GM18861 (cell line): ENCODE data around the gene ST6GALNAC5.

Experiments
- ATAC-seq: cut with Tn5 transposase; IDR thresholded peaks from one replicate; pipeline ENCODE4 v1.9.1; 2021; ENCODE audit not compliant: unreplicated experiment

ST6GALNAC5 gene

DNA sequence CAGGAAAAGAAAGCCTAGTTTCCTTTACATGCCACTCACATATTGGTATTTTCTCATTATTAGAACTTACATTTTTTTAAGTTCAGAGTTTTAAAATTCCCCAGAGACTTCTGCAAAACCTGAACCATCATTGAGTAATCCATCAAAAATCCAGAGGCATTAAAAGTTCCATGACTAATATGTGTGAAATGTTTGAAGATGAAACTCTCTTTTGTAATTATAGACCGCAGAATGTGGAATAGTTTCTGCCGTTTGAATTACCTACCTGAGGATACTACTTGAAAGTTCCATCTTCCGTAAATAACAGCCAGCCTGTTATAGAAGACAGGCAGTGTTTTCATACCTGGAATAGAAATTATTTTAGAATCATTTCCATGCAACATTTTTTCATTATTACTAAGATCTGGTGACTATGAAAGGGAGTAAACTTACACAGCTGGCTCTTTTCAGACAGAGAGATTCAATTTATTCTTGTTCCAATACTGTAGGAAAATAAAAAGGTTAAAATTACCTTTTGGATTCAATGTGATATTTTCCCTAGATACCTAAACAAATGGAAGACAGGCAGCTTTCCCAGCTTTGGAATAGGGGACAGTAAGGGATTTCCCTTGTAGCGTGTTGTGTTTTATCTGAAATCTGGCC, 131.4 kb downstream of the ST6GALNAC5 start:
- no peak for ATAC-seq

DNA sequence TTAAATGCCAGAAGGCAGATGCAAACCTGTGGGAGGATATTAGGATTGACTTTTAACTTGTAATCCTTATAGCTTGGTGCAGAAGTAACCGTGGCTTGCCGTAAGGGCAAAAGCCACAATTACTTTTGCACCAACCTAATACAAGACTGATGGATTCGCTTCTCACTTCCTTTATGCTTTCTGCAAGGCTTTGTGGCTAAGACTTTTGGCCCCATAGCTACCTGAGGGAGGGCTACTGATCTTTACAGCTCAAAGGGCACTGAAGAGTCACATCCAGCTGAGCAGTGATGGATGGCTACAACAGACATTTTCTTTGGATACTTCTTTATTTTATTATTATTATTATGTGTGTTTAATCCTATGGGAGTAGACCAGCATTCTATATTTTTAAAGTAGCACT, 140.4 kb downstream of the ST6GALNAC5 start:
- ATAC-seq = no peak

DNA sequence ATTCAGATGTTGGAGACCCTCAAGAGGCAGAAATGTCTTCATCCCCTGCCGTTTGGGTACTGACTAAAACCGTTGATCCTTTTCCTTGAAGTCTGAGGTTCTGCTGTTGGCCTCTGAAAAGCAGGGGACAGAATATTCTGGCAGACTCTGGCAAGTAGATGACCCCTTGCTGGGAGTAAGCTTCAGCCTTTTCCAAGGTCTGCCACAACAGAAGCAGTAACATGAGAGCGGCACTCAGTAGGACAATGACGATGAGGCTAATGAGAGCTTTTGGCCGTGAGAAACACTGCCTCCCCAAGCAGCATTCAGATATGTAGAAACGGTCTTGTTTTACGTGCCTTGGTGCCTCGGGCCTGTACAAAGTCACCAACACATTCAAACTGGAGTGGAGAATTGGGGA, 143.7 kb downstream of the ST6GALNAC5 start:
- ATAC-seq = no peak

DNA sequence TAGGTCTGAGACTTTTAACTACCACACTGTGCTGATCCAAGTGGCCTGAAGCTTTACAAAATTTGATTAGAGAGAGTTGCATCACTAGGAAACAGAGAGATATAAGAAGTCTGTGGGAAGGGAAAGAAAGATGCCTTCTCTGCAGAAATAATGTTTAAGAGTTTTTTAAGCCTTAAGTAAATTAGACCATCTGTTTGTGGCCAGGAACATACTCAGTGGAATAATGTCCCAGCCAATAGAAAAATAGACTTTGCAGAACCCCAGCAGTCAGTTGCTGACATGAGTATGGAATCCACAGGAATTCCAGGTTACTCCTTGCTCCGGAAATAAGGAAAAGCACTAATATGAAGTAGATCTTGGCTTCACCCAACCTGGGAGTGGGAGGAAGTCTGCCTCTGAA, 144.8 kb downstream of the ST6GALNAC5 start:
- no peak for ATAC-seq

DNA sequence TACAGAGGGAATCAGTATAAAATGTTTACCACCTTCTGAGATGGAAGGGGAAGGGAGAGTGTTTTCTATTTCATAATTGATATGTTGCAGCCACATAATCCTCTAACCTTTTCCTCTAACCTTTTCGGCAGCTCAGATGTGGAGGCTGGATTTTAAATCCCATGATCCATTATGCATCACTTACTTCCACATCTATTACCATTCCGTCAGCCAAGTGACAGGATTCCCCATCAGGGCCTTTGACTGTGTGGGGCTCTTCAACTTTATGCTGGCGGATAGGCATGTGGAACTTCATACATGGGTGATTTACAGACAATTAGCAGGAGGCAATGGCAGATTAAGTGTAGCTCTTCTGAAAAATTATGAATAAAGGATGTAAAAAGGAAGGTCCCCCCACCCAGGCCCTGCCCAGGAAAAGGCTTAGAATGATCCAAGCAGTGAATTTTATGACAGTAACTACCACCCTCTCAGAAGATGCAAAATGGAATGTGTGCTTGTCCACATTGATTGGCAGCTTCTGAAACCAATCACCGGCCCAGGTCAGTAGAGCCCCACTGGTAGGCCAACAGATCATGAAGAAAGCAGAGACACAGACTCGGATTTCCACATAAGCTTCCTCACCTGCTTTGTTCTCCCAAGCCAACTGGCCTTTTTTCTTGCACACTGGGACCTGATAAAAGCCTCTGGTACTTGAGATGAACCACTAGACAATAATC, 147.0 kb downstream of the ST6GALNAC5 start:
- ATAC-seq = no peak

DNA sequence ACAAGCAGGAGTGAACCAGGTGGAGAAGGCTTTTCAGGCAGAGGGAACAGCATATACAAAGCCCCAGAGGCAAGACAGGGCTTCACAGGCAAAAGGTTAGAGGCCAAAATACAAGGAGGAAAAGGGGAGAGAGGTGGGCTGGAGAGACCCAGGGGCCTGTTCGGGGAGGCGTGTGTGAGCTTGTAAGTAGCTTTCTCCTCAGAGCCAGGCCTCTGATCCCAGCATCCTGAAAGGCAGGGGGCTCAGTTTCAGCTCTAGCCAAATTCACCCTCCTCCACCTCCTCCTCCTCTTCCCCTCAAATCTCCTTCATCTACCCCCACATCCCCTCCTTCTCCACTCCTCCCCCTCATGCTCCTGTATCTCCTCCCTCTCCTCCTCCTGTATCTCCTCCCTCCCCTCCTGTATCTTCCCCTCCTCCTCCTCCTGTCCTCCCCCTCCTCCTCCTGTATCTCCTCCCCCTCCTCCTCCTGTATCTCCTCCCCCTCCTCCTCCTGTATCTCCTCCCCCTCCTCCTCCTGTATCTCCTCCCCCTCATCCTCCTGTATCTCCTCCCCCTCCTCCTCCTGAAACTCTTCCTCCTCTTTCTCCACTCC, 148.6 kb downstream of the ST6GALNAC5 start:
- no peak for ATAC-seq

DNA sequence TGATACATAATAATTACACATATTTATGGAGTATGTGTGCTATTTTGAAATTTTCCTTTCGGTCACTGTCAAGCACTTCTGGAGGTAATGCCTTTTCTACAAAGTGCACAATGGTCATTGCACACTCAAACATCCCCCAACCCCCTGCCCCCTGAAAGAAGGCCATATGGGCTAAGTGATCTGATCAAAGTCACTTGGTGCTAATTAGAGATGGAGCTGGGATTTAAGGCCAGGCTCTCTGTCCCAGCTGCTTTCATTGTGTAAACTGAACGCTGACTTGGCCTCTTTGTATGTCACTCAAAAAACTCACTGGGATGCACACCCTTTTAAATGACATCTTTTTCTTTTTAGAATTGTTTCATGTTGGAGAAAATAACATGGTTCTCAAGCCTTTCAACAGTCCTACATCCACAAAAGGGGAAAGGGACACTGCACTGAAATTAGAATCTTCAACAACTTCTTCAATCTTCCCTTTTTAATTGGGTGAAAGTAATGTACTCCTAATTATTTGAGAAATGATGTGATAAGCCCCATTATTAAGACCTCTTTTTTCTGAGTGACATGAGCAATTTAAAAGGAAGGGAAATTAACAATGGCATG, 149.2 kb downstream of the ST6GALNAC5 start:
- ATAC-seq = no peak

DNA sequence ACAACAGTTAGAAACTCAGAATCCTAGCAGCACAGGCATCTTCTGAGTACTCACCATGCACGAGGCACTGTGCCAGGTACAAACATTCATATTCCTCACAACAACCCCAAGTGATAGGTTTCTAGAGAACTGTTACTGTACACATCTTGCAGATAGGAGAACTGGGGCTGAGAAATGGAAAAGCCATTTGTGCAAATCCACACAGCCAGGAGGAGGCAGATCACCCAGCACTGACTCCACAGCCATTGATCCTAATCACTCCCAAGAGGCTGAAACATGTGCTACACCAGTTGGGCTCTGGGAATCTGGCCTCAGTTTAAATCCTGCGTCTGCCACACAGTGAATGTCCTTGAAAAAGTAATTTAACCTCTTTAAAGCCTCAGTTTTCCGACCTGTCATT, 151.0 kb downstream of the ST6GALNAC5 start:
- ATAC-seq = no peak

DNA sequence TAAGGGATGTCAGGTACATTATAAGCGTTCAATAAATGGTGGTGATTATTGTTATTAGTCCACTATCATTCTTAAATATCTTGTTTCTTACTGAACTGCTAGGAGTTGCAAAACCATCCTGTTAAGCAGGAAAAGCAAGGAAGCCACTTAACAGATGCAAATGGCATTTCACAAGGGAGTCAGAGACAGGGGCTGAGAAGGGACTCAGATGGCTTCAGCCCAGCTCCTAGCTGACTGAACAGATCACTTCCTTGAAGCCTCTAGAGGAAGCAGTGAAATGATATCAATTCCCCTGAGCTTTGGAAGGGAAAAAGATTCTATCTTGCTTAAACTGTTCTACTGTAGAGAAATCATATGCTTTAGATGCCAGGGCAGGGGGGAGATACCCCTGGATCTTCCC, 151.5 kb downstream of the ST6GALNAC5 start:
- ATAC-seq = no peak

DNA sequence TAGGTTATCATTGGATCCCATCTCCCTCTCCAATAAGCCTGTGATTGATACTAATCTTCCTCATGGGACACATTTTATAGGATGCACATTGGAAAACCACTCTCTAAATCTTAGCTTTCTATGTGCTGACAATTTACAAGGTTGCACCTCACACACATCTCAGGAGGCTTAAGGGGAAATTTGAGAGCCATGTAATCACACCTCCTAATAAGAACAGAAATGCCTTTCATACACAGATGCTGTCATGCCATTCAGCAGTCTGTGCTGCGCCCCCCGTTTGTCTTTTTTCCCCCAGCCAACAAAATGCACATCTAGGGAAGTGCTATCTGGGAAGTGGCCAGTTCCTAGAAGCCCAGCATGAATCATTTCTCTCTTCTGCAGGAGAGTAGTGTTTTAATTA, 154.5 kb downstream of the ST6GALNAC5 start:
- no peak for ATAC-seq

DNA sequence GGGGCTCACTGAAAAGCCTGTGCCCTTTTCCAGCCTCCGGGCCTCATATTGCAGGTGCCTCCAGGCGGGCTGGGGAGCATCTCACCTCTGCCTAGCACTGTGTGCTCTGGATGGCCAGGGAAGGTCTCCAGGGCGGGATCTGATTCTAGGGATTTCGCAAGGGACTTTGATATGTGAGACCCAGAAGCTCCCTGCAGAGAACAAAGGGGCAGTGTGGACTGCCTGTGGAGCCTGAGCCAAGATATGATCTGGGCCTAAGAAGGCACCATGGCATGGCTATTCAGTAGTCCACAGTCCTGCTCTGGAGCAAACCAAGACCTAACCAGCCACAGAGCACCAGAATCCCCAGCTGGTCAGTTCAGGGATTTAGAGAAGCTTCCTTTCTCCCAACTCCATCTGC, 157.2 kb downstream of the ST6GALNAC5 start:
- ATAC-seq = no peak

DNA sequence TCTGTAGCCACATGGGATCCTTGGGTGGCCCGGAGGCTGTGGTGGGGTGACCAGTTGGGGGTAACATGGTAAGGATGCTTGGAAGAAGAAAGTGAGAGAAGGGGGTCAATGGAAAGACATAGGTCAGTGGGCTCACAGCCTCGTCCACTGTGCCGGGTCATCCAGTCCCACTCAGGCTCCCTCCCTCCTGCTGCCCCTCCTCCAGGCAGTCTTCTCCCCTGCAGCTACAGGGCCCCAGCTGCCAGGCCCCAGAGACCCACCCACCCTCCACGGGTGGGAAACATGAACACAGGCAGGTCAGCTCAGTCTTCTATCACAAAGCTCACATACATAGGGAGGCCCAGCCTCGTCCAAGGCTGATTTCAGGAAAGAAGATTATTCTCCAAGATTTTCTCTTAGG, 158.3 kb downstream of the ST6GALNAC5 start:
- ATAC-seq = no peak

DNA sequence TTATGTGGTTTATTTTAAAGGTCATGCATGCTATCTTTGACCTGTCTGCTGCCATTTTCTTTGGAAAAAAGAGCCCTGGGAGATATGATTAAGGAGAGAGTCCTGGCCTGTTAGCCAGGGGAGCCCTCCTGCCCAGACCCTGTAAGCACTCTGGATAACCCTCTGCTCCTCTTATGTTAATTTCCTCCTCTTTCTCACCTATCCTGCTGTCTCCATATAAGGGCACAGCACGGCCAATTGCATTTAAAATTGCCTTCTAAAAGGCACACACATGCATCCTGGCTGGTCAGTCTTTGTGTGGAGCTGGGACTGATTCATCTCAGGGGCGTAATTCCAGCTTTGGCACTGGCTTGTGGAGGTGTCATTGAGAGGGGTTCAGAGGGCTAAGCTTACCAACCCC, 158.9 kb downstream of the ST6GALNAC5 start:
- no peak for ATAC-seq

DNA sequence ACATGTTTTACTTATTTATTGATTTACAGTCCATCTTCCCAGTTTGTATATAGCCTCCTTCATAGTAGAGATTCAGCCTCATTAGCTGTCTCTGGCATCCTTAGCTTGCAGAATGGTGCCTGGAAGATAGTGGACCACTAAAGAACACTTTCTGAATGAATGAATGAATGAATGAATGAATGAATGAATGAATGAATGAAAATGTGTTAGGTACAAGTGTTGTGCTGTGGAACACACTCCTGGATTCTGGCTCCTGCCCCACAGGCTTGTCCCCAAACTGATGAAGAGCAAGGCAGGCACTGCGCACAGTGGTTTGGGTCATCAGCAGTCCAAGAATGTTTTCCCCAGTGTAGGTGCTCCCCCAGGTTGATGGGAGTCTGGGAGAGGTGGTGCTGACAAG, 159.4 kb downstream of the ST6GALNAC5 start:
- no peak for ATAC-seq

DNA sequence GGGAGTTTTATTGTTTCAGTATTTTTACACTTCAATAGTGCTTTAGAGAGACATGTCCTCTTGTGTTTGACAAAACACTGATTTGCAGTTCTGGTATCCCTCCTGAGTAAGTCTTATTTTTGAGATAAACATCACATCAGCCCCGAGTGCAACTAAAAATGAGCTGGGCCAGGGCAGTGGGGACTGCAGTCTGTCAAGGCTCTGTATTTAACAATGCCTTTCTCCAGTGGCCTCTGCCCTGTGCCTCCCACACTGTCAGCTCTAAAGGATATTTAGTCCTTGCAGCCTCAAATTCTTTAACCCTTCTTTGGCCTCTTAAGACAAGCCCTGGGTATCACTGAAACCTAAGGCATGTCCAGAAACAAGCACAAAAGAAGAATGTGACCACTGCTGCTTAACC, 160.6 kb downstream of the ST6GALNAC5 start:
- no peak for ATAC-seq

DNA sequence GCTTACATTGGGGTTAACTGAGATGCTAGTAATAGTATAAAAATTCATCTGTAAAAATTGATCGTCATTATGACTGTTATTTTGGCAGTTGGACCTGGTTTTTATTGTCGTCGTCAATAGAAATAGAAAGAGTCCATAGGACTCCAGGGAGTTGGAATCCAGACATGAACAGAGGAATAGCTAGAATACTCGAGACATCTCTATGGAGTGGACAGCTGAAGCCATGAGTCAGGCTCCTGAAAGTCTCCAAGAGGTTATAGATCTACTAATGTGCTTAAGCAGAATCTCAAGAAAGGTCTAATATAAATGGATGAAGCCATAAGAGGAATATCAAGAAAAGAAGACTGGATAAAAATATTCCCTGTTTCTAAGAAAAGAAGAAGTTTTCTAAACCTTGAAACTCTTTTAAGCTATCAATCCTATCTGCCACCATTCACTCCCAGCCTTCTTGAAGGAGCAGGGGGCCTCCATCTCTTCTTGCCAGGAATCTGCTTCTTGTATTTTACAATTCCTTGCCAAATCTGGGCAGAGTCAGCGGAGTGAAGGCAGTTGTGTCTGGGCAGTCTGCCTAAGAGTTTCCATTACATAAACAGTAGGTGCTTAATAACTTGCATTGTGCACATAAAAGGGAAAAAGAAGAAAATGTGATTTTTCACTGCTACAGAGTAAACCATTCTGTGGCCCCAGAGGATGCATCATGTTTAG, 163.3 kb downstream of the ST6GALNAC5 start:
- ATAC-seq = no peak

DNA sequence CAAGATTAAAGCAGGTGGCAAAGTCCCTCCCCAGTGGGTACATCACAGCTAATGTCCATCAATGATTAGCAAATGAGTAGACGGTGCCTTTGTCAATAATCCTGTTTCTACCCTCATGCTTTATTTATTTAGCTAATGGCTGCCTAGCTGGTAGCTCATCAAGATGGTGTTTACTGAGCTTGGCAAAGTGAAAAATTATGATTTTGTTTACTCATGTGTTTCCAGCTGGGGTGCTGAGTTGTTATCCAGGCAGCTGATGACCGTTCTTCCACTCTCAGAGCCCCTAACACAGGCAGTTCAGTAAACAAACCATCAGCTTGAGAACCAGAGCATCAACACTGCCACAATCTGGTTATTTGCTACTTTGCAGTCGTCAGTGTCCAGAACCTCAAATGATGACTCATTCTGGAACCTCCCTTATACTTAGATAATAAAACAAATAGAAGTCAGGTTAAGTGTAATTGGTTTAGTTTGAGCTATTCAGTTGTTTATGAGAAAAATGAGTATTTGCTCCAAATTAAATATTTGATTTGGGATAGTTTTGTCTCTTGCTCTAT, 163.9 kb downstream of the ST6GALNAC5 start:
- no peak for ATAC-seq

DNA sequence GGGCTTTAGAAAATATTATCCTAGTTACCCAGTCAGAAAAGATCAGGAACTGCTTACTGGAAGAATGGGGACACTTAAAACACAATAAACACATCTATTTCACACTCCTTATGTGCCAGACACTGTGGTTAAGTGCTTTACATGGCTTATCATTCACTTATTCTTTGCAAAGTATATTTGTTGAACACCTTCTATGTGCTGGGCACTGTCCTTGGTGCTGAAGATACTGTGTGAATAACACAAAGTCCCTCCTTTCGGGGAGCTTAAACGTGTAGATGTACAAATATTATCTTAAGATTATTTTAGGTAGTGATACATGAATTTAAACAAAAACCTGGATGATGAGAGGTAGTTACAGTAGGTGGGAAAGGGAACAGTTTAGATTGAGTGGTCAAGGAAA, 169.3 kb downstream of the ST6GALNAC5 start:
- ATAC-seq = no peak

DNA sequence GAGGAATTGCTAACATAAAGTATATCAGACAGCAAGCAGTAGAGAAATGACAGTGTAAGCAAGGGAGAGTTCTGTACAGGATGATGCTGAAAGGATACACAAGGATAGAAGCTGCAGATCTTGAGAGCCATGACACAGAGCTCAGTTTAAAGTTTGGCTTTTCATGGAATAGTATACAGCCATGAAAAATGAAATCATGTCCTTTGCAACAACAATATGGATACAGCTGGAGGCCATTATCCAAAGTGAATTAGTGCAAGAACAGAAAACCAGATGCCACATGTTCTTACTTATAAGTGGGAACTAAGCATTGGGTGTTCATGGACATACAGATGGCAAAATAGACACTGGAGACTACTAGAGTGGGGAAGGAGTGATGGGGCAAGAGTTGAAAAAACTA, 169.8 kb downstream of the ST6GALNAC5 start:
- ATAC-seq = no peak

DNA sequence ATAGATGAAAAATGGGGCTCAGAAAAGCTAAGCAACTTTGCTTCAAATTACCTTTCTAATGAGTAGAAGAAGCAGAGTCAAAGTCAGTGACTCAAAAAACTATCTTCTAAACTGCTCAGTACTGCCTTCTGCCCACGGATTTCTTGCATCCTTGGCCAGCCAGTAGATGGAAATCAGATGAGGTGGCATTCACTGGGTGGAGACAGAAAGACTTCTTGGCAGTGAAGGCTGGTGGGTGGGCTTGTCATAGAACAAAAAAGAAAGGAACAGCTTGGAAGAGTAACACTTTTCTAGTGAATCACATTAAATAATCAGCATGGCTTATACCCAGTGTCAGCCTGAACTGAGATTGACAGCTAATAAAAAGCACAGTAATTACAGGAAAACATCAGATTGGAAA, 170.7 kb downstream of the ST6GALNAC5 start:
- no peak for ATAC-seq

DNA sequence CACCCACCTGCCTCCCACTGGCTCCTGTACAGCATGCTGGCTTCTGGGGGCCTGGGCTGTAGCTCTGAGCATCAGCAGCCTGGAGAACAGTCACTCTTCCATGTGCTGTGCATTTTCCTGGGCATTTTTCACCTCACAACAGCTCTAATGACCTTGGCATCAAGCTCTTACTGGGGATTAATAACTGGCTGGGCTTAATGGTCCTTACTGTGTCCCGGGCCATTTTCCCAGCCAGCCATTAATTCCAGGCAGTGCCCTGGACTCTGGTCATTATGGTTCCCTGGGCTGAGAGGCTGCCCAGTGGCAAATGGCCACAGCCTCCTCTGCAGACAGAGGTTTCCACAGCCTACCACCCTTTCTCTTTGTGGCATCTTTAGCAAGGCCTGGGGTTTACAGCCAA, 171.8 kb downstream of the ST6GALNAC5 start:
- ATAC-seq = no peak
